Measurements from ENCODE around the gene WRNIP1. TPM values are rescaled to one million over a fixed set of nuclear protein-coding genes. Genes with fewer than 3 reads are reported as not detected.

The WRNIP1 gene
- total and polyA plus RNA-seq, 2 donors (not counting 1 experiment from before 2014, with no cell fraction given): 29.7 to 40.8 TPM

GRCh38 chr6:2754911-2755310 is 10.3 kb upstream of the WRNIP1 start:
- Histone ChIP-seq H3K4me3 (replicated peaks in 1 of 4; ENCODE audit: control extremely low read depth in 1 of 4, insufficient read depth in 1 of 4, low read depth in 3 of 4, low read length in 4 of 4) (no peak overlapping the region), H3K27me3 (ENCODE audit: control insufficient read depth, insufficient read depth, low read length) (no peaks in the 10 kb centered on the region), H3K9me3 (ENCODE audit: control insufficient read depth, insufficient read depth, low read depth, low read length) (no peaks in the 10 kb centered on the region), H3K36me3 (ENCODE audit: control insufficient read depth, insufficient read depth, low read length) (no peaks in the 10 kb centered on the region), H3K27ac (ENCODE audit: insufficient read depth, low read length) (no peak overlapping the region), H3K79me2 (ENCODE audit: control insufficient read depth, insufficient read depth, low read length) (no peaks in the 10 kb centered on the region), H3K4me2 (ENCODE audit: extremely low read depth, insufficient read depth, low read length) (no peak overlapping the region), H4K20me1 (ENCODE audit: control insufficient read depth, extremely low read depth, insufficient read depth, low read length) (no peaks in the 10 kb centered on the region), H3K9ac (ENCODE audit: insufficient read depth, low read length) (no peak overlapping the region), H3K4me1 (ENCODE audit: control insufficient read depth, extremely low read depth, insufficient read depth, low read length) (no peaks in the 10 kb centered on the region), H2AFZ (ENCODE audit: low read length) (no peak overlapping the region)
- TF ChIP-seq EZH2 (IDR thresholded peaks at IDR 0.05; ENCODE audit: low read length, missing control alignments) (no peak), CTCF (conservative IDR thresholded peaks at IDR 0.05 in 1 of 2, IDR thresholded peaks at IDR 0.05 in 1 of 2; ENCODE audit: low read depth in 1 of 2, low read length in 2 of 2) (no peak)
- no peak for DNase-seq (ENCODE audit: low read depth in 2 of 2)

- Histone ChIP-seq H3K27me3 (ENCODE audit: control insufficient read depth, insufficient read depth, low read length) (no peaks in the 10 kb centered on the region), H4K20me1 (ENCODE audit: control insufficient read depth, extremely low read depth, insufficient read depth, low read length) (no peaks in the 10 kb centered on the region), H3K4me1 (ENCODE audit: control insufficient read depth, extremely low read depth, insufficient read depth, low read length) (no peaks in the 10 kb centered on the region), H3K27ac (ENCODE audit: insufficient read depth, low read length) (no peak overlapping the region), H3K9ac (ENCODE audit: insufficient read depth, low read length) (no peak overlapping the region), H3K79me2 (ENCODE audit: control insufficient read depth, insufficient read depth, low read length) (no peaks in the 10 kb centered on the region), H3K4me3 (replicated peaks in 1 of 4; ENCODE audit: control extremely low read depth in 1 of 4, insufficient read depth in 1 of 4, low read depth in 3 of 4, low read length in 4 of 4) (no peak overlapping the region), H3K9me3 (ENCODE audit: control insufficient read depth, insufficient read depth, low read depth, low read length) (no peaks in the 10 kb centered on the region), H3K4me2 (ENCODE audit: extremely low read depth, insufficient read depth, low read length) (no peak overlapping the region), H3K36me3 (ENCODE audit: control insufficient read depth, insufficient read depth, low read length) (no peaks in the 10 kb centered on the region), H2AFZ (ENCODE audit: low read length) (no peak overlapping the region)
- TF ChIP-seq CTCF (conservative IDR thresholded peaks at IDR 0.05 in 1 of 2, IDR thresholded peaks at IDR 0.05 in 1 of 2; ENCODE audit: low read depth in 1 of 2, low read length in 2 of 2): no peak
- DNase-seq (ENCODE audit: low read depth in 2 of 2): no peak
Measured at GRCh38 chr6:2755456-2755855, 9.7 kb upstream of the WRNIP1 start.

- TF ChIP-seq CTCF (conservative IDR thresholded peaks at IDR 0.05 in 1 of 2, IDR thresholded peaks at IDR 0.05 in 1 of 2; ENCODE audit: low read depth in 1 of 2, low read length in 2 of 2) (no peak), EZH2 (IDR thresholded peaks at IDR 0.05; ENCODE audit: low read length, missing control alignments) (no peak)
- H3K4me3 ChIP-seq (replicated peaks in 1 of 4; ENCODE audit: control extremely low read depth in 1 of 4, insufficient read depth in 1 of 4, low read depth in 3 of 4, low read length in 4 of 4): no peak overlapping the region
- H3K27me3 ChIP-seq (ENCODE audit: control insufficient read depth, insufficient read depth, low read length): no peaks in the 10 kb centered on the region
- no peak for DNase-seq (ENCODE audit: low read depth in 2 of 2)
- H3K9ac ChIP-seq (ENCODE audit: insufficient read depth, low read length): no peak overlapping the region
- no peaks in the 10 kb centered on the region for H3K4me1 ChIP-seq (ENCODE audit: control insufficient read depth, extremely low read depth, insufficient read depth, low read length)
- no peaks in the 10 kb centered on the region for H4K20me1 ChIP-seq (ENCODE audit: control insufficient read depth, extremely low read depth, insufficient read depth, low read length)
- no peak overlapping the region for H3K4me2 ChIP-seq (ENCODE audit: extremely low read depth, insufficient read depth, low read length)
- H3K79me2 ChIP-seq (ENCODE audit: control insufficient read depth, insufficient read depth, low read length): no peaks in the 10 kb centered on the region
- H2AFZ ChIP-seq (ENCODE audit: low read length): no peak overlapping the region
- no peak overlapping the region for H3K27ac ChIP-seq (ENCODE audit: insufficient read depth, low read length)
- H3K36me3 ChIP-seq (ENCODE audit: control insufficient read depth, insufficient read depth, low read length): no peaks in the 10 kb centered on the region
- no peaks in the 10 kb centered on the region for H3K9me3 ChIP-seq (ENCODE audit: control insufficient read depth, insufficient read depth, low read depth, low read length)
Measured at GRCh38 chr6:2756241-2756640, 9.0 kb upstream of the WRNIP1 start.

All from fibroblast of lung (primary cell).